A673 (cell line): ENCODE measurements around the gene BMAL2. TPM values are rescaled to one million over a fixed set of nuclear protein-coding genes. Genes with fewer than 3 reads are reported as not detected.
A peak's percentile ranks its signal among the peaks of the same experiment; 100 is the strongest.

ENCODE experiments used
- BruUV-seq: library from RNA; stranded (reverse); fragments of 400-500 nt; replicated peaks from 2 replicates; lab custom pipeline; 2021; lab: Mats Ljungman, UMichigan
- CTCF ChIA-PET: fragments of 300-600 bp; sonication (Branson Sonifier 250); formaldehyde crosslinking; loops from one replicate; lab custom pipeline; 2022; ENCODE audit warnings: antibody characterized with exemption; lab: Charles Lee
- POLR2A ChIA-PET: fragments of 300-600 bp; sonication (Branson Sonifier 250); formaldehyde crosslinking; loops from one replicate; lab custom pipeline; 2022; ENCODE audit warnings: antibody characterized with exemption; ENCODE audit not compliant: low non-redundant PET; lab: Charles Lee
- DNase-seq: peaks from one replicate; pipeline ENCODE4 v3.0.0-alpha.2; 2015; ENCODE audit warnings: low spot score
- H3K27ac ChIP-seq: fragments of 200-600 bp; sonication (generic); 2 replicates; pipeline ENCODE4 v1.5.1; 2016; ENCODE audit warnings: mixed run types, low read depth, mild to moderate bottlenecking, mixed read lengths, antibody characterized with exemption, low read length; ENCODE audit not compliant: poor library complexity, severe bottlenecking
- H3K27me3 ChIP-seq: fragments of 200-600 bp; sonication (generic); replicated peaks from 2 replicates; pipeline ENCODE4 v1.6.1; 2017; ENCODE audit warnings: mixed run types, low read depth, mild to moderate bottlenecking, mixed read lengths, antibody characterized with exemption, low read length; ENCODE audit not compliant: insufficient read depth, poor library complexity
- H3K36me3 ChIP-seq: fragments of 200-600 bp; sonication (generic); 2 replicates; pipeline ENCODE4 v1.6.1; 2016; ENCODE audit warnings: mixed run types, mild to moderate bottlenecking, mixed read lengths, antibody characterized with exemption, low read length; ENCODE audit not compliant: insufficient read depth, poor library complexity, severe bottlenecking
- H3K4me1 ChIP-seq: fragments of 200-600 bp; sonication (generic); 2 replicates; pipeline ENCODE4 v1.6.1; 2017; ENCODE audit warnings: mixed run types, mild to moderate bottlenecking, mixed read lengths, antibody characterized with exemption, low read length; ENCODE audit not compliant: insufficient read depth, poor library complexity, severe bottlenecking
- H3K4me3 ChIP-seq: fragments of 200-600 bp; sonication (generic); 2 replicates; pipeline ENCODE4 v1.5.1; 2016; ENCODE audit warnings: low read depth, mixed run types, mild to moderate bottlenecking, mixed read lengths, low read length; ENCODE audit not compliant: poor library complexity, severe bottlenecking
- H3K9me3 ChIP-seq: fragments of 200-600 bp; sonication (generic); 2 replicates; pipeline ENCODE4 v1.6.1; 2016; ENCODE audit warnings: mixed run types, low read depth, mild to moderate bottlenecking, mixed read lengths, antibody characterized with exemption, low read length; ENCODE audit not compliant: poor library complexity, severe bottlenecking
- CTCF ChIP-seq: fragments of 300-800, 200-600 bp; sonication (generic); conservative IDR thresholded peaks from 2 replicates; pipeline ENCODE4 v1.5.1; 2017; ENCODE audit warnings: low read depth, mild to moderate bottlenecking, antibody characterized with exemption, low read length, moderate library complexity, mixed read lengths
- EZH2 ChIP-seq: fragments of 200-600 bp; sonication (generic); IDR thresholded peaks from 2 replicates; pipeline ENCODE4 v1.6.1; 2017; ENCODE audit warnings: borderline replicate concordance, low read depth, mild to moderate bottlenecking, mixed read lengths, antibody characterized with exemption, low read length; ENCODE audit not compliant: poor library complexity, severe bottlenecking
- intact Hi-C: fragments of 100-400 bp; cut with micrococcal nuclease; formaldehyde crosslinking; loops from one replicate; pipeline ENCODE4 v1.10.0; 2022; ENCODE audit not compliant: unreplicated experiment
- total RNA-seq: library from RNA; stranded (reverse); gene quantifications from 2 replicates; pipeline ENCODE4 v1.2.3, GENCODE V29; 2021

Gene BMAL2
- total RNA-seq, 1 experiment from 2014 or later = 10.3 TPM

GRCh38 chr12:27324530-27324929 lies 8.1 kb upstream of the BMAL2 start:
- DNase-seq = no peak
- CTCF ChIA-PET = no interaction called here
- POLR2A ChIA-PET = interaction anchor here (0.6 kb wide), 1 partner anchor 813 kb away, joined by 3 read pairs; no protein-coding TSS in a partner anchor
- no peak overlapping the region for H3K27ac ChIP-seq
- H3K27me3 ChIP-seq = no peaks in the 10 kb centered on the region
- intact Hi-C loops = no loop called here
- BruUV-seq = no TSS peak
- H3K4me1 ChIP-seq = no peaks in the 10 kb centered on the region
- peaks cover 4% of the 10 kb centered on the region for H3K36me3 ChIP-seq
- H3K4me3 ChIP-seq = no peak overlapping the region
- H3K9me3 ChIP-seq = no peaks in the 10 kb centered on the region
- TF ChIP-seq CTCF (no peak), EZH2 (no peak)

GRCh38 chr12:27330846-27331245 lies 1.8 kb upstream of the BMAL2 start:
- BruUV-seq = no TSS peak
- no peak for DNase-seq
- Histone ChIP-seq H3K27ac (no peak overlapping the region), H3K4me3 (no peak overlapping the region), H3K4me1 (no peaks in the 10 kb centered on the region), H3K9me3 (no peaks in the 10 kb centered on the region), H3K27me3 (no peaks in the 10 kb centered on the region), H3K36me3 (no peaks in the 10 kb centered on the region)
- intact Hi-C loops = no loop called here
- CTCF ChIA-PET = interaction anchor here (0.7 kb wide), 1 partner anchor 370 kb away, joined by 3 read pairs; no protein-coding TSS in a partner anchor
- TF ChIP-seq CTCF = no peak
- TF ChIP-seq EZH2 = no peak
- POLR2A ChIA-PET = no interaction called here

- no TSS peak for BruUV-seq
- DNase-seq = peak; percentile 19
- H3K4me3 ChIP-seq = no peak overlapping the region
Observed at GRCh38 chr12:27331291-27331926, 1.2 kb upstream of the BMAL2 start.

More at GRCh38 chr12:27331291-27331926, 1.2 kb upstream of the BMAL2 start:
- no peak for TF ChIP-seq EZH2
- TF ChIP-seq CTCF = no peak
- Histone ChIP-seq H3K9me3 (no peaks in the 10 kb centered on the region), H3K4me1 (no peaks in the 10 kb centered on the region), H3K27me3 (no peaks in the 10 kb centered on the region), H3K36me3 (no peaks in the 10 kb centered on the region), H3K27ac (no peak overlapping the region)
- POLR2A ChIA-PET = no interaction called here
- intact Hi-C loops = no loop called here
- CTCF ChIA-PET = interaction anchor here (0.7 kb wide), 1 partner anchor 370 kb away, joined by 3 read pairs; no protein-coding TSS in a partner anchor
